ENCODE measurements around the gene UHRF1.
"Not testable (repeated sequence)": the region's sequence is repeated elsewhere in the genome, so short reads cannot be mapped to it uniquely, and the experiment has no call there.

UHRF1 gene

GRCh38 chr19:4971816-4972495, 62.7 kb downstream of the UHRF1 start:
- no peak for DNase-seq (ENCODE audit: low spot score)

GRCh38 chr19:4972509-4973230, 63.4 kb downstream of the UHRF1 start:
- no peak for DNase-seq (ENCODE audit: low spot score)

- DNase-seq (ENCODE audit: low spot score), result no peak
Measured at GRCh38 chr19:4974880-4975469, 65.7 kb downstream of the UHRF1 start.

- DNase-seq (ENCODE audit: low spot score), result not testable (repeated sequence)
Measured at GRCh38 chr19:4975601-4976000, 66.3 kb downstream of the UHRF1 start.

- no peak for DNase-seq (ENCODE audit: low spot score)
Measured at GRCh38 chr19:4976401-4977298, 67.3 kb downstream of the UHRF1 start.

GRCh38 chr19:4977299-4978174, 68.2 kb downstream of the UHRF1 start:
- DNase-seq (ENCODE audit: low spot score), result no peak

GRCh38 chr19:4979211-4979807, 70.0 kb downstream of the UHRF1 start:
- no peak for DNase-seq (ENCODE audit: low spot score)

- no peak for DNase-seq (ENCODE audit: low spot score)
Measured at GRCh38 chr19:4980067-4980466, 70.8 kb downstream of the UHRF1 start.

- no peak for DNase-seq (ENCODE audit: low spot score)
Measured at GRCh38 chr19:4980838-4981680, 71.8 kb downstream of the UHRF1 start.

GRCh38 chr19:4981681-4981958, 72.3 kb downstream of the UHRF1 start:
- DNase-seq (ENCODE audit: low spot score), result no peak

- DNase-seq (ENCODE audit: low spot score), result no peak
Measured at GRCh38 chr19:4983346-4984105, 74.2 kb downstream of the UHRF1 start.

GRCh38 chr19:4984106-4984380, 74.7 kb downstream of the UHRF1 start:
- no peak for DNase-seq (ENCODE audit: low spot score)

GRCh38 chr19:4984438-4984990, 75.2 kb downstream of the UHRF1 start:
- no peak for DNase-seq (ENCODE audit: low spot score)

GRCh38 chr19:4985551-4985991, 76.3 kb downstream of the UHRF1 start:
- DNase-seq (ENCODE audit: low spot score), result no peak

GRCh38 chr19:4986056-4986455, 76.8 kb downstream of the UHRF1 start:
- DNase-seq (ENCODE audit: low spot score), result no peak

- no peak for DNase-seq (ENCODE audit: low spot score)
Measured at GRCh38 chr19:4986471-4986891, 77.2 kb downstream of the UHRF1 start.

- DNase-seq (ENCODE audit: low spot score), result no peak
Measured at GRCh38 chr19:4987256-4987655, 78.0 kb downstream of the UHRF1 start.

GRCh38 chr19:4987692-4988370, 78.5 kb downstream of the UHRF1 start:
- DNase-seq (ENCODE audit: low spot score), result no peak

Data from ecto neural progenitor cell (in vitro differentiated cells).